Spleen (tissue), 11 donors: ENCODE results near the gene COL27A1. TPM values are rescaled to one million over a fixed set of nuclear protein-coding genes. Genes with fewer than 3 reads are reported as not detected.
A peak's percentile ranks its signal among the peaks of the same experiment; 100 is the strongest.

Source experiments
- DNase-seq: peaks from one replicate; pipeline ENCODE4 v3.0.0-alpha.2; 2020
- H3K27ac ChIP-seq, 8 donors: fragments of 200-600 bp; sonication (generic) in 7 of 8; 1 replicate in 4 of 8; 2 replicates in 4 of 8; pipeline versions ENCODE4 v1.5.0 to v1.8.0; 2016 to 2021; ENCODE audit warnings: inconsistent platforms in 4 of 8, mild to moderate bottlenecking in 4 of 8, moderate library complexity in 1 of 8
- H3K27me3 ChIP-seq, 7 donors: fragments of 200-600 bp; sonication (generic) in 6 of 7; replicated peaks in 1 of 7; 1 replicate in 4 of 7; 2 replicates in 3 of 7; pipeline versions ENCODE4 v1.5.0 to v1.8.0; 2016 to 2021; ENCODE audit warnings: inconsistent platforms in 3 of 7, mild to moderate bottlenecking in 1 of 7
- H3K36me3 ChIP-seq, 6 donors: fragments of 200-600 bp; sonication (generic) in 5 of 6; 1 replicate in 4 of 6; 2 replicates in 2 of 6; pipeline versions ENCODE4 v1.5.0 to v1.8.0; 2016 to 2021; ENCODE audit warnings: inconsistent platforms in 2 of 6
- H3K4me1 ChIP-seq, 6 donors: fragments of 200-600 bp; sonication (generic) in 5 of 6; 1 replicate in 3 of 6; 2 replicates in 3 of 6; pipeline versions ENCODE4 v1.5.0 to v1.8.0; 2016 to 2021; ENCODE audit warnings: inconsistent platforms in 3 of 6
- H3K4me3 ChIP-seq, 8 donors: fragments of 200-600 bp; sonication (generic) in 7 of 8; 1 replicate in 4 of 8; 2 replicates in 4 of 8; pipeline versions ENCODE4 v1.5.0 to v1.8.0; 2016 to 2021; ENCODE audit warnings: inconsistent platforms in 4 of 8, mild to moderate bottlenecking in 4 of 8, moderate library complexity in 2 of 8
- H3K9me3 ChIP-seq, 8 donors: fragments of 200-600 bp; sonication (generic) in 7 of 8; 1 replicate in 4 of 8; 2 replicates in 4 of 8; pipeline versions ENCODE4 v1.5.0 to v1.8.0; 2016 to 2021; ENCODE audit warnings: inconsistent platforms in 4 of 8
- POLR2A ChIP-seq, 3 donors: fragments of 450-650 bp; IDR thresholded peaks; one replicate each; pipeline ENCODE4 v1.5.1; 2017; ENCODE audit warnings: antibody characterized with exemption in 3 of 3, mild to moderate bottlenecking in 1 of 3
- POLR2AphosphoS5 ChIP-seq, 3 donors: sonication (generic); formaldehyde crosslinking; IDR thresholded peaks; one replicate each; pipeline ENCODE4 v1.5.1; 2017; ENCODE audit warnings: antibody characterized with exemption in 3 of 3
- WGBS, 5 donors: extraction: QIAGEN DNeasy Blood & Tissue Kit in 3 of 5; methylation state at CpG; one replicate each; pipeline versions ENCODE4 v1.1.5 to v1.1.7; 2013 to 2018; 5-methylcytosine and 5-hydroxymethylcytosine counted together
- intact Hi-C: fragments of 100-400 bp; cut with DNase I; formaldehyde crosslinking; loops from one replicate; pipeline ENCODE4 v1.15.0; 2023; ENCODE audit warnings: low total_unique reads
- polyA plus RNA-seq, 3 donors: library from polyadenylated mRNA; stranded (reverse); fragments of 200-250 nt; gene quantifications; one replicate each; pipeline ENCODE4 v1.2.1, GENCODE V29; 2013
- total RNA-seq, 7 donors: library from RNA; depleted of rRNA in 3 of 7; stranded (reverse); fragments of >200 nt in 3 of 7; fragmentation: NEBNext Ultra II Directional in 4 of 7; extraction: Animal tissue kit (Norgen Biotek cat#: 25700) in 4 of 7; gene quantifications; one replicate each; pipeline versions ENCODE4 v1.1.0 to v1.2.1, GENCODE V29; 2016 to 2021
- TF ChIP-seq, protein P1 (sequence below), 11 experiments: fragments of 200-600 bp in 7 of 11; fragments of 450-650 bp in 4 of 11; sonication (generic) in 4 of 11; IDR thresholded peaks in 8 of 11; conservative IDR thresholded peaks in 3 of 11; 1 replicate in 7 of 11; 2 replicates in 4 of 11; pipeline versions ENCODE4 v1.4.0 to v1.8.0; 2016 to 2021; ENCODE audit warnings: antibody characterized with exemption in 11 of 11, inconsistent platforms in 4 of 11, mild to moderate bottlenecking in 1 of 11
- donor health status: healthy with polysubstance abuse.
- donor health status: DM: no; HTN: no; CAD: no; lungs with moderate emphysema.
- donor health status: DM: no; HTN: no; CAD: no.
- donor health status: Bipolar disorder and iron deficiency.
- donor health status: healthy.
- donor health status: DM: no; HTN: no; CAD: no.
- donor health status: DM: yes; HTN: yes; CAD: no.

Gene COL27A1
- total and polyA plus RNA-seq, 10 donors: 2.1 to 23.4 (median 6.1) TPM

DNA sequence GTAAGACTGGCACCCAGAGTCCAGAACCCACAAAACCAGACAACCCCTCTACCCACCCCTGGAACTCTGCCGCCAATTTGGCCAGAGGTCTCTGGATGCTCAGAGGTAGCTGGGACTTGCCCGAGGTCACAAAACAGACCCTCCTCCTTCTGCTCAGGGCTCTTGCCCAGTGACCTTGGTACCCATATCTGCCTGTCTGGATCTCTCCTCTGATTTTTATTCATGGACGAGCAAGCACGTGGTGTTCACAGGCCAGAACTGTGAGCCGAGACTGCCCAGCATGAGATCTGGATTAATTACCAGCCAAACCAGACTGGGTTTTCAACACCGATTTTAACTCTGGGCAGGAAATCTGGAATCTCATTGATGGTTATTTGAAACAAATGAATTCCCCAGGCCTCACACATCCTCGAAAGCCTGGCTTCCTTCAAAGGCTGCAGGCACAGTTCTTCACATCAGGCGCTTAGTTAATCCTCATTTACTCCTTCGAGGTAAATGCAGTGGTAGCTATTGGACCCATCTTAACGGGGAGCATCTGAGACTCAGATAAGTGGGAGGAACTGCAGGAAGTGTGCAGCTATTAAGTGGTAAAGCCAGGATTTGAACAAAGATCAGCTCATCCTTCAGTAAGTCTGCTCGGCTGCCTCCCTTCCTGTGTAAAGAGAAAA lies 21.4 kb downstream of the COL27A1 start:
- TF ChIP-seq POLR2AphosphoS5 (IDR thresholded peaks at IDR 0.05): no peak
- TF ChIP-seq, protein P1, sequence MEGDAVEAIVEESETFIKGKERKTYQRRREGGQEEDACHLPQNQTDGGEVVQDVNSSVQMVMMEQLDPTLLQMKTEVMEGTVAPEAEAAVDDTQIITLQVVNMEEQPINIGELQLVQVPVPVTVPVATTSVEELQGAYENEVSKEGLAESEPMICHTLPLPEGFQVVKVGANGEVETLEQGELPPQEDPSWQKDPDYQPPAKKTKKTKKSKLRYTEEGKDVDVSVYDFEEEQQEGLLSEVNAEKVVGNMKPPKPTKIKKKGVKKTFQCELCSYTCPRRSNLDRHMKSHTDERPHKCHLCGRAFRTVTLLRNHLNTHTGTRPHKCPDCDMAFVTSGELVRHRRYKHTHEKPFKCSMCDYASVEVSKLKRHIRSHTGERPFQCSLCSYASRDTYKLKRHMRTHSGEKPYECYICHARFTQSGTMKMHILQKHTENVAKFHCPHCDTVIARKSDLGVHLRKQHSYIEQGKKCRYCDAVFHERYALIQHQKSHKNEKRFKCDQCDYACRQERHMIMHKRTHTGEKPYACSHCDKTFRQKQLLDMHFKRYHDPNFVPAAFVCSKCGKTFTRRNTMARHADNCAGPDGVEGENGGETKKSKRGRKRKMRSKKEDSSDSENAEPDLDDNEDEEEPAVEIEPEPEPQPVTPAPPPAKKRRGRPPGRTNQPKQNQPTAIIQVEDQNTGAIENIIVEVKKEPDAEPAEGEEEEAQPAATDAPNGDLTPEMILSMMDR (IDR thresholded peaks at IDR 0.05 in 8 of 11, conservative IDR thresholded peaks at IDR 0.05 in 3 of 11): no peak
- TF ChIP-seq POLR2A (IDR thresholded peaks at IDR 0.05): no peak
- Histone ChIP-seq H3K36me3 (no peaks in the 10 kb centered on the region), H3K4me3 (no peak overlapping the region), H3K9me3 (no peaks in the 10 kb centered on the region), H3K27ac (no peak overlapping the region), H3K27me3 (peaks cover 0 to 7% (median 0%) of the 10 kb centered on the region in 7 donors), H3K4me1 (peaks cover 0 to 56% (median 15%) of the 10 kb centered on the region in 6 donors)
- intact Hi-C loops: no loop called here
- DNase-seq: no peak
- 50 to 65% (median 57%) methylated on average over 9 to 11 of the region's 11 CpGs for WGBS, 5 donors

DNA sequence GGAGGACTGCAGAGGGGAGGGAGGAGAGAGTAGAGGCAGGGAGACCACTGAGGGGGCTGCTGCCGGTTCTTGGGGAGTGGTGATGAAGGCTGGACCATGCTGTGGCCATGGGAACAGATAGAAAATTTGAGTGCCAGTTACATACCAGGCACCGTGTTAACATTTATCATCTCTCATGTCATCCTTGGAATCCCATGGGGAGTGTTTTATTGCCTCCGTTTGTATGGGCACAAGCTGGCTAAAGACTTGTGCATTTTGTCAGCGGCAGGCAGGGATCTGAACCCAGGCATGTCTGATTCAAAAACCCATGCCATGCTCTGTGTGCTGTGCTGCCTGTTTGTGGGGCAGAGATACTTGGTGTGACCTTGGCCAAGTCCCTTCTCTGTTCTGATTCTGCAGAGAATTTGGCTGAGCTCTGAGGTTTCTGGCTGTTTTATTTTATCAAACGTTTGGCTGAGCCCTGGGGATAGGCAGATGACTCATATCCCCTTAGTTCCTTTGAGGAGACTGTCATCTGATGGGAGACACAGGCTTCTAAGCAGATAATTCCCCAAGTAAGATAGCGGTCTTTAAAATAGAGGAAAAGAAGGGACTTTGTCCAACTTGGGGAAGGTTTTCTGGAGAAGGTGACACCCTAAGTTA lies 22.2 kb downstream of the COL27A1 start:
- H3K4me3 ChIP-seq: no peak overlapping the region
- peaks cover 0 to 7% (median 0%) of the 10 kb centered on the region in 7 donors for H3K27me3 ChIP-seq
- peaks cover 0 to 56% (median 15%) of the 10 kb centered on the region in 6 donors for H3K4me1 ChIP-seq
- WGBS, 5 donors: 47 to 66% (median 62%) methylated on average over 6 of the region's 6 CpGs
- TF ChIP-seq POLR2AphosphoS5 (IDR thresholded peaks at IDR 0.05) (no peak), POLR2A (IDR thresholded peaks at IDR 0.05) (no peak)
- TF ChIP-seq, protein P1 (IDR thresholded peaks at IDR 0.05 in 8 of 11, conservative IDR thresholded peaks at IDR 0.05 in 3 of 11): no peak
- H3K27ac ChIP-seq: peak overlapping the region in 3 of 8 donors; percentile 9 to 27 (median 20)
- DNase-seq: peak; percentile 12
- H3K36me3 ChIP-seq: no peaks in the 10 kb centered on the region
- no peaks in the 10 kb centered on the region for H3K9me3 ChIP-seq
- intact Hi-C loops: no loop called here

DNA sequence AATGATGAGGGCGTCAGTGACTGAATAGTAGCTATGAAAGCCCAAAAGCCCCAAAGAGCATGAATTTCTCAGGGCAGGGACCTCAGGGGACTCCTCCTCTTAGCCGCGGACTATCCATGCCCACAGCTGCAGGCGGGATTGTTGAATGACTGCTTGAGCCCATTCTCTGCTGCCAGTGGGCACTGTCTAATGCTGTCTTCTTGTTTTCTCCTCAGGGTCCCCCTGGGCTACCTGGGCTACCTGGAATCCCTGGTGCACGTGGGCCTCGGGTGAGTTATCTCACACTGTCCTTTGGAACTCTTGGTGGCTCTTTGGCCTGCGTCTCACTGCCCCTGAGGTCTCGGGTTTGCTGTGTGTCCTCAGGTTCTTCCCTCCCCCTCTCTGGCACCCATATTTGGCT lies 22.7 kb downstream of the COL27A1 start:
- peak overlapping the region in 3 of 8 donors; percentile 9 to 27 (median 20) for H3K27ac ChIP-seq
- H3K4me1 ChIP-seq: peaks cover 0 to 56% (median 15%) of the 10 kb centered on the region in 6 donors
- H3K27me3 ChIP-seq: peaks cover 0 to 7% (median 0%) of the 10 kb centered on the region in 7 donors
- H3K9me3 ChIP-seq: no peaks in the 10 kb centered on the region
- H3K4me3 ChIP-seq: no peak overlapping the region
- no peak for TF ChIP-seq POLR2A (IDR thresholded peaks at IDR 0.05)
- no peak for TF ChIP-seq POLR2AphosphoS5 (IDR thresholded peaks at IDR 0.05)
- TF ChIP-seq, protein P1 (IDR thresholded peaks at IDR 0.05 in 8 of 11, conservative IDR thresholded peaks at IDR 0.05 in 3 of 11): no peak
- intact Hi-C loops: no loop called here
- peak; percentile 36 for DNase-seq
- H3K36me3 ChIP-seq: no peaks in the 10 kb centered on the region
- 75 to 90% (median 85%) methylated on average over 8 of the region's 8 CpGs for WGBS, 5 donors
